RCC 7860 (cell line): ENCODE data around the gene TMEM219.
"Not testable (repeated sequence)": the region's sequence is repeated elsewhere in the genome, so short reads cannot be mapped to it uniquely, and the experiment has no call there.

Experiments
- DNase-seq: peaks from one replicate; pipeline ENCODE4 v3.0.0-alpha.2; 2015; ENCODE audit warnings: low spot score
- FAIRE-seq: peaks from 2 replicates; lab custom pipeline; 2012; peaks lifted over from hg19 to GRCh38; lab: Jason Lieb, UNC

The TMEM219 gene

DNA sequence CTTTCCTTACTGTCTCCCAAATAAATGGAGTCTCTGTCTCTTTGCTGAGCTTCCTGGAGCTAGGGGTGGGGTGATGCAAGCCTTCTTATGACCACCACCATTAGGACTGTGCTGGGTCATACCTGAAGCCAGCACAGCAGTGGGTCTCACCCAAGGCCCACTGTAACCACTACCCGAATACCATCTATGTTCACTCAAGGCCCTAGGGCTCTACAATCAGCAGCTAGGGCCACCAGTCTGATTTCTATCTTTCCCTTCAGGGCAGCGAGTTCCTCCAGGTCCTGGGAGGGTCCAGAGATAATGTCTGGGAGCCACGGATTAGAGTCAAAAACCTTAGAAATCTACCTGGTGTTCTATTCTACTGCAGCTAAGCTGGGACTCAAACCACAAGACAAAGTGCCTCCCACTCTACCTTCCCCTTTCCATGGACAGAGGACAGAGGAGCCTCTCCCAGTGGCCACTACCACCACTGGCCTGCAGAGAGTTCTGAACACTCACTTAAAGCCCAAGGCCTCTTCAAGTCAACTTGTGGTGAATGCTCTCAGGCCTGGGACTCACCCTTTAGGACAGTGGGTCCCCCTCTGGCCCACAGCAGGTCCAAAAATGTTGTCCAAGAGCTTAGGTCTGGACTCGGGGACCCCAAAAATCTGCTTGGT is 10.9 kb upstream of the TMEM219 start:
- DNase-seq (no peak), FAIRE-seq (no peak)

DNA sequence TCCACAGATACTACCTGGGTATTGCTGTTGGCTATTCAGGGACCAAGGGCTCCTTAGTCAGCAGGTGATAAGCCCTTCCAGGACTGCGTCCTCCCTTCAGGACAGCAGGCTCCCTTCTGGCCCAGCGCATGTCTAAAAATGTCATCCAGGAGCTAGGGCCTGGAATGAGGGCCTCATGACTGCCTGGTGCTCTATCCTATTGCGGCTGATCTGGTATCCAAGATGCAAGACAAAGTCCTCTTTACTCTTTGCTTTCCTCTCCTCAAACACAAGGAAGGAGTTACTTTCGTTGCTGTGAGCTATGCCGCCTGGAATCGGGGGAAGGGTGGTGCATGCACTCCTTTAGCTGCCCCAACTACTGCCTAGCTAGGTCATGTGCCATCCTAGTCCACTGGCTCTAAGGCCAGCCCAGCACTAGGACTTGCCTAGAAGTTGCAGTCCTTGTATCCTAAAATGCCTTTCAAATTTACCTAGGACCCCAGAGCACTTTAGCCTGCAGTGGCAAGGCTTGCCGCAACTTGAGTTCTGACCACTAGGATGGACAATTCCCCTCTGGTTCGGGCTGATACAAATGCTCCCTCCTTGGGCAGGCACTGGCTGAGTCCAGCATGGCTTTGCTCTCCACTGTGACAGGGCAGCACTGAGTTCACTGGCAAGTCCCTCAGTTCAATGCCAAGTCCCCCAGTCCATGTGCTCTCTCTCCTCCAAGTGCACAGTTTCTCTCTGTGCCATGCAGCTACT is 10.1 kb upstream of the TMEM219 start:
- DNase-seq, result no peak
- FAIRE-seq, result no peak

DNA sequence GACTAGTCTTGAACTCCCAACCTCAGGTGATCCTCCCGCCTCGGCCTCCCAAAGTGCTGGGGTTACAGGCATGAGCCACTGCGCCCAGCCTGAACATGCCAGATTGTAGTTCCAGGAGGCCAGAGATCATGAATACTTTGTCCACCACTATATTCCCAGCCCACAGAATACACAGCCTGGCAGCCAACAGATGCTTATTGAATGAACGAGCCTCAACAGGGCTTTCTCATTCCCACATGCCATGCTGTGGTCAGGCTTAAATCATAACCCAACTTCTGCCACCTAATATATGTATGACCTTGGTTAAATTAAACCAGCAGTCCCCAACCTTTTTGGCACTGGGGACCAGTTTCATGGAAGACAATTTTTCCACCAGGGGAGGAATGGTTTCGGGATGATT is 3.1 kb upstream of the TMEM219 start:
- FAIRE-seq, result no peak
- no peak for DNase-seq

DNA sequence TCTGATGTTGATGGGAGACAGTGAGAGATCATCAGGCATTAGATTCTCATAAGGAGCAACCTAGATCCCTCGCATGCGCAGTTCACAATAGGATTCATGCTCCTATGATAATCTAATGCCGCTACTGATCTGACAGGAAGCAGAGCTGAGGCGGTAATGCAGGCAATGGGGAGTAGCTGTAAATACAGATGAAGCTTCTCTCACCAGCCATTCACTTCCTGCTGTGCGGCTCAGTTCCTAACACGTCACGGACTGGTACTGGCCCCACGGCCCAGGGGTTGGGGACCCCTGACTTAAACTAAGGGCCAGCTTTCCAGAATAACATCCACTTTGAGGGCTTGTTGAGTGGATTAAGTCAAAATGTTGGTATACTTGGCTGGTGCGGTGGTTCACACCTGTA is 2.6 kb upstream of the TMEM219 start:
- no peak for FAIRE-seq
- DNase-seq, result no peak

DNA sequence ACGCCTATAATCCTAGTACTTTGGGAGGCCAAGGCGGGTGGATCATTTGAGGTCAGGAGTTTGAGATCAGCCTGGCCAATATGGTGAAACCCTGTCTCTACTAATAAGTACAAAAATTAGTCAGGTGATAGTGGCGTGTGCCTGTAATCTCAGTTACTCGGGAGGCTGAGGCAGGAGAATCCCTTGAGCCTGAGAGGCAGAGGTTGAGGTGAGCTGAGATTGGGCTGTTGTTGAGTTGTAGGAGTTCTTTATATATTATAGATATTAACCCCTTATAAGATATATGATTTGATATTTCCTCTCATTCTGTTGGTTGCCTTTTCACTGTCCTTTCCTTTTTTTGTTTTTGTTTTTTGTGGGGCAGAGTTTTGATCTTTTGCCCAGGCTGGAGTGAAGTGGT is 2.1 kb upstream of the TMEM219 start:
- not testable (repeated sequence) for FAIRE-seq, DNase-seq

DNA sequence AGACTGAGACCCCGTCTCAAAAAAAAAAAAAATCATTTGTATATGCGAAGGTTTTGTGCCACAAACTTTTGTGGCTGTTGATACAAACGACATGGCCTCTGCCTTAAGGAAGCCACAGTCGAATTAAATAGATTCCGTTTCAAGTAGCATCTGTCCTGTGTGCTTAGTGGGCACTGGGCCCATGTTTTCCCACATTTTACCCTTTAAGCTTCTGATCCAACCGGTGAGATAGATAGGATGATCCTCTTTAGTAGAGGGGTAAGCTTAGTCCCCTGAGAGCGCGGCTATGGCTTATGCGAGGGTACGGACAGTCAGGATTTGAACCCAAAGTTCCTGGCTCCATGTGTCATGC is 776 bp upstream of the TMEM219 start:
- no peak for DNase-seq
- FAIRE-seq, result no peak

DNA sequence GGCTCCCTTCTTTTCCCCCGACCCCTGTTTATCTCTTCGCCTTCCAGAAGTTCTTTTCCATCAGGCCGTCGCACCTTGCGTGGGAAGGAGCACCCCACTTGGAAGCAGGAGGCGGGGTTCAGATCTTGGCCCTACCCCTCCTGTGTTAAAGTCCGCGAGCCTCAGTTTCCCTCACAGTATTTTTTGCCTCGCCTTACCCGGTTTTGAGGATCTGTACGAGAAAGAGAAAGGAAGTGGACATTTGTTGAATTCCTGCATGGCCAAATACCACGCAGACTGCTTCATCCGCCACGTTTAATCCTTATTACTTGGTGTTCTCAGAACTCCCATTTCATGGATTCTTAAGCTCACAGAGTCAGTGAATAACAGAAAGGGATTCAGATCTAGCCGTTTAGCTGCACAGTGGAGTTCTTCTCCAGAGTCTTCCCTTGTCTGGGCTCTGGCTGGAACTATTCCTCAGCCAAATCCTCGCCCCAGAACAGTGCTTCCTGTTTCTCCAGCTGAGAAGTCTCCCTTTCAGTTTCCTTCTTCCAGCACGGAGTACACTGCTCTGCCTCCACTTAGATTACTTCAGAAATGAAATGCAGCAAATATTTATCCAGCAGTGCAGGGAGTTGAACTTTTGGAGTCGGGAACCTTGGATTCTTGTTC is 590 bp downstream of the TMEM219 start:
- FAIRE-seq, result no peak
- DNase-seq, result no peak

DNA sequence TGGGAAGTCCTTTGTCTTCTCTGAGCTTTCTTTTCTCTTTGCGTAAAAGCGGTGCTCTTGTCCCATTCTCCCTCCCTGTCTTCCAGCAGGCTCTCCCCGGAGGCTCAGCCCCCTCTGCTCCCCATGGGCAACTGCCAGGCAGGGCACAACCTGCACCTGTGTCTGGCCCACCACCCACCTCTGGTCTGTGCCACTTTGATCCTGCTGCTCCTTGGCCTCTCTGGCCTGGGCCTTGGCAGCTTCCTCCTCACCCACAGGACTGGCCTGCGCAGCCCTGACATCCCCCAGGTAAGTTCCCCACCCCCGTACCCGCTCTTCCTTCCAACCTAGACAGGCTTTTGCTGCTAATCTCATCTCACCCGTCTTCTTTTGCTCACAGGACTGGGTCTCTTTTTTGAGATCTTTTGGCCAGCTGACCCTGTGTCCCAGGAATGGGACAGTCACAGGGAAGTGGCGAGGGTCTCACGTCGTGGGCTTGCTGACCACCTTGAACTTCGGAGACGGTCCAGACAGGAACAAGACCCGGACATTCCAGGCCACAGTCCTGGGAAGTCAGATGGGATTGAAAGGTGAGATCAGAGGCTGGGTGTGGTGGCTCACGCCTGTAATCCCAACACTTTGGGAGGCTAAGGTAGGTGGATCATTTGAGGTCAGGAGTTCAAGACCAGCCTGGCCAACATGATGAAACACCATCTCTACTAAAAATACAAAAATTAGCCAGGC is 1.3 kb downstream of the TMEM219 start:
- FAIRE-seq (no peak), DNase-seq (no peak)

DNA sequence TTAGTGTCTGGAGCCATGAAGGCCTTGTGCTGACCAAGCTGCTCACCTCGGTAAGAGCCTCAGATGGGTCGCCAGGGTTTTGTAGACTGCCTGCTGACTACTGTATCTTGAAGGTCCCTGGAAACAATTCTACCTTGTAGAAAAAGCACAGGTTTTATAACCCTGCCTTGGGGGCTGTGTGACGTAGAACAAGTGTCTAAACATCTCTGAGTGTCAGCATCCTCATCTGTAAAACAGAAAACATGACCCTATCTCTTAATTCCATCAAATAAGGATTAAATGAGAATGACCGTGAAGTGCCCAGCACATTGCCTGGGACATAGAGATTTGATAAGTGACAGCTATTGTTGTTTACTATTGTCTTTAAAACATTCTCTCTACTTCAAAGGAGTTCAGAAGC is 6.3 kb downstream of the TMEM219 start:
- FAIRE-seq (no peak), DNase-seq (no peak)

DNA sequence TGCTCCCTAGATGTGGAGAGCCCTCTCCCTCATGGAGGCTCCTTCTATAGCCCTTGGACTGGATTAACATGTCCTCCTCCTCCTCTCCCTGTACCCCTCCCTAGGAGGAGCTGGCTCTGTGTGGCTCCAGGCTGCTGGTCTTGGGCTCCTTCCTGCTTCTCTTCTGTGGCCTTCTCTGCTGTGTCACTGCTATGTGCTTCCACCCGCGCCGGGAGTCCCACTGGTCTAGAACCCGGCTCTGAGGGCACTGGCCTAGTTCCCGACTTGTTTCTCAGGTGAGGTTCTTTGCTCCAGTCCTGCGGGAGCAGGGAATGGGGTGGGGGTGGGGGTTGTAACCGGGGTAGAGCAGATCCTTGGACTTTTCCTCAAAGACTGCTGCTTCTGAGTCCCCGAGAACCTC is 9.4 kb downstream of the TMEM219 start:
- DNase-seq (no peak), FAIRE-seq (no peak)

DNA sequence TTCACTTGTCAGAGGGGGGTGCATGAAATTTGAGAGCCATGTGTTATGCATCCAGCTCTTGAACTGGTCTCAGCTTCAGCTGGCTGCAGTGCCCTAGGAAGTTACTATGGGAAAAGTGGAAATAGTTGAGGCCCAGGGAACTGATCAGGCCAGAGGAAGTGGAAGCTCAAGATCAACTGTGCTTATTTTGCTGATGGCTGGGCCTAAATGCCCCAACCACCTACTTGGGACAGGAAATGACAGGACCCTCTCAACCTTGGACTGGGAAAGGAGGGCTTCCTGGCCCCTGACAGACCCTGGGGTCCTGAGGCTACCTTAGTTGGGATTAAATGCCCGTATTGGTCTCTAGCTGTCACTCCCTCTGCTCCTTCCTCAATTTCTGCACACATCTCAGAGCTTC is 10.6 kb downstream of the TMEM219 start:
- no peak for FAIRE-seq
- no peak for DNase-seq

DNA sequence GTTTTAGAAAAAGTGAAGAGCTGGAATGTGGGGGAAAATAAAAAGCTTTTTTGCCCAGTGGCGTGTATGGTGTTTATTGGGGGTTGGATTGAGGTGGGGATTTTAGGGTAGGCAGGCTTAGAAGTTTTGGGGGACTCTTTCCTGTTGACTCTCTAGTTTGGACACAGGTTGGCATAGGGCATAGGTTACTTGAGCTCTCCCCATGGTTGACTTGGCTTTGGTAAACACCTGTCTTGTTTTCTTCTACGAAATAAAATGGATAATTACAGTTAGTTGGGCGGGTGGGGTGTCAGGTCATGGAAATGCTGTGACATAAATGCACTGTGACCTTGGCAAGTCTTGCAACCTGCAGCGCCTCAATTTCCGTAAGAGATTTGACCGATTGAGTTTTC is 11.1 kb downstream of the TMEM219 start:
- no peak for FAIRE-seq

DNA sequence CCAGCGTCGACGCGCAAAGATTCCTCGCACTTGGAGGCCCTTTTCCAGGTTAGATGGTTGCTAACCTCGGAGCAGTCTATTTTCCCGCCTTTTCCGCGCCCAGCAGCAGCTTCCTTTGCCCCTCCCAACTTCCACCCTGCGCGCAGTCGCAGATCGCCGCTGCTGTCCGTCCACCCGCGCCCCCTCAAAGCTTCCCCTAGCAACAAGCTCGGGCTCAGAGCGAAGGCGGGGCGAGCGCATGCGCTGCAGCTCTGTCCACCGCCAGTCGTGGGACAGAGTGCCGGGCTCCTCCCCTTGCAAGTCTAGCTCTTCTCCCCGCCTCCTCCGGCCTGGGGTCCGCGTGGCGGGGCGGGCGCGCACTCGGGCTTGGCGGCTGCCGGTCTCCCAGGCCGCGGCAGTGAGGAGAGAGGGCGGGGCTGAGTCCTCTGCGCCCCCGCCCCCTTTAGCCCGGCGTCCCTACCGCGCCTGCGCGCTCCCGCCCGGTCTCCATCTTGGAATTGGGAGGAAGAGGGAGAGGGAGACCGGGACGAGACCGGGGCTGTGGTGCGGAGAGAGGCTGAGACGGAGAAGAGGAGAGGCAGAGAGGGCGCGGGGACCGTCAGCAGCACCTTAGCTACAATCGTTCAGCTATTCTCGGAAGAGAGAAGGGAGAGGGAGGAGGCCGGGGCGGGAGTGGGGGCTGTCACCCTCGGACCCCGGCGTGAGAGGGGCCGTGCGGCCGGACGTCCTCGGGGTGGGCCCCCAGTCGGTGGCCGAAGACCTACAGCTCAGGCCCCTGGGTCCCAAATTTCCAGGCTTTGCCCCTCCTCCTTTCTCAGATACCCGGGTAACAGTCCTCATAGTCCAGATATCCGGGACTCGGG is 11.7 kb downstream of the TMEM219 start, which contains the start of gene TAOK2:
TSS of gene TAOK2 (plus strand) at position 485 of the 863 bp plus-strand sequence. CDS start 3,905 bp downstream, outside the sequence.
- FAIRE-seq (no peak), DNase-seq (peak; percentile 97)

More for the DNA sequence above, 11.1 kb downstream of the TMEM219 start:
- DNase-seq, result no peak

DNA sequence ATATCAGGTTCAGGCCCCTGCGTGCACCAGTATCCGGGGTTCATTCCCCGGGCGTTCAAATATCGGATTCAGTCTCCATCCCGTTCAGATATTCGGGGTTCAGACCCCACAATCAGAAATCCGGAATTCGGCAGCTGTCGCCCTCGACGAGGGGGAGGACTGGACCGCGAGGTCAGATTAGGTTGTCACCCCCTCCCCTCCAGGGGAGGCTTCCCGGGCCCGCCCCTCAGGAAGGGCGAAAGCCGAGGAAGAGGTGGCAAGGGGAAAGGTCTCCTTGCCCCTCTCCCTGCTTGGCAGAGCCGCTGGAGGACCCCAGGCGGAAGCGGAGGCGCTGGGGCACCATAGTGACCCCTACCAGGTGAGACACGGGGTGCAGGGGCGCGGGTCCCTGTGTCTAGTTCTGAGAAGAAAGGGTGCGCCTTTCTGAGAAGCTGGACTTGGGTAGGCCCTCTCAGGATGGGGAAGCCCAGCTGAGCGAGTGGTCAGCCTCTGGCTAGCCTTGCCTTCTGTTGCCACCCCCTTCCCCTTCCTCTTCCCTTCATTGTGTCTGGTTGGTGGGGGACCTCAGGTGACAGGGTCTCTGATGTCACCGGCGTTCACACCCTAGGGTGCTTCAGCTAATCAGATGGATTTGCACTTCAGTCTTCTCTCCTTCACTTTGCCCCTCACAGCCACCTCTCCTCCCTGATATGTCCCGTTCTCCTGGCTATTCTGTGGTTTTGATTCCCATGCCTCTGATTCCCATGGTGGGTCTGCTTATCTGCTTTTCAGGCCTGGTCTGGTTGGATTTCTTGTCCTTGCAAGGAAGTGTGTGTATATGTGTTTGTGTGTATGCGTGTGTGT is 12.6 kb downstream of the TMEM219 start:
- DNase-seq (no peak), FAIRE-seq (no peak)

DNA sequence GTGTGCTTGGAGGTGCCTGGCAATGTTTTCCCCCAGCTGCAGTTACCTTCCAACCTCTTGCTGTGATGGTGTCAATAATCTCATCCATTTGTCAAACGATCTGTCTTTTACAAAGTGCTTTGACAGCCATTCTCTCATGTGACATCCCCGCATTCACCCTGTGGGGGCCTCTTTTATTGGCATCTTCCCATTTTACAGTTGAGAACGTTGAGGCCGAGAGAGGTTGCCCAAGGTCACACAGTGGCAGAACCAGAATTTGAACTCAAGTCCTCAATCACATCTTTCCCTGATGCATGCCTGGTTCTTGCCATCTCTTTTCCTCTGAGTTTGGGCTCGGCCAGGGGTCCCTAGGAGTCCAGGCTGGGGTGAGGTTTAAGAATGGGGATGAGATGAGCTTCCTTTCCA is 13.3 kb downstream of the TMEM219 start:
- DNase-seq, result no peak
- no peak for FAIRE-seq

DNA sequence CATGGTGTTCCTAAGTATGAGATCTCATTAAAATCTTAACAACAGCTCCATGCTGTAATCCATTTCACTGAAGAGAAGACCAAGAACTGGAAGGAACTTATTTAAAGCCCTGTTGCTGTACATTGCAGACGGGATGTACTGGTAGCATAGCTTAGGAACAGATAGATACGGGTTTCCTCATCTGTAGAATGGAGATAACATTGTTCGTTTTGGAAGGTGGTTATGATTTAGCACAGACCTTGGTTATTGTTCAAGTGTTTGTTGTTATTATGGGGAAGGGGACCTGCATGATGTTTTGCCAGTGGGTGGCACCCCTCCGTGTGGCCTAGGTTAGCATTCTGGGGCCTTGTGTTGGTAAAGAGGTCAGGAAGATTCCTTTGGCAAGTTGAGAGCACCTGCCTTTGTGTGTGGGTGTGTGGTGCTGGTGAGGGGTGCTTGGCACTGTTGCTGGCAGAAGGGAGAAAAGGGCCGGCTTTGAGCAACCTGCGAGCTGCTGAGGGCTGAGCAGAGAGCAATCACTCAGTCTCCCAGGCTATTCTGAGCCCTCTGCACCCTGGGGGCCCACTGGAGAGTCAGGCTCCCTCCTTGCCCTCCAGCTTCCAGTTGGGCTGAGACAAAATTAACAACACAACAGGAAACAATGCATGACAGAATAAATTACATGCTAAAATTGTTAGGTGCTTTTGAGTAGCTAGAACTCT is 14.1 kb downstream of the TMEM219 start:
- FAIRE-seq (no peak), DNase-seq (no peak)

DNA sequence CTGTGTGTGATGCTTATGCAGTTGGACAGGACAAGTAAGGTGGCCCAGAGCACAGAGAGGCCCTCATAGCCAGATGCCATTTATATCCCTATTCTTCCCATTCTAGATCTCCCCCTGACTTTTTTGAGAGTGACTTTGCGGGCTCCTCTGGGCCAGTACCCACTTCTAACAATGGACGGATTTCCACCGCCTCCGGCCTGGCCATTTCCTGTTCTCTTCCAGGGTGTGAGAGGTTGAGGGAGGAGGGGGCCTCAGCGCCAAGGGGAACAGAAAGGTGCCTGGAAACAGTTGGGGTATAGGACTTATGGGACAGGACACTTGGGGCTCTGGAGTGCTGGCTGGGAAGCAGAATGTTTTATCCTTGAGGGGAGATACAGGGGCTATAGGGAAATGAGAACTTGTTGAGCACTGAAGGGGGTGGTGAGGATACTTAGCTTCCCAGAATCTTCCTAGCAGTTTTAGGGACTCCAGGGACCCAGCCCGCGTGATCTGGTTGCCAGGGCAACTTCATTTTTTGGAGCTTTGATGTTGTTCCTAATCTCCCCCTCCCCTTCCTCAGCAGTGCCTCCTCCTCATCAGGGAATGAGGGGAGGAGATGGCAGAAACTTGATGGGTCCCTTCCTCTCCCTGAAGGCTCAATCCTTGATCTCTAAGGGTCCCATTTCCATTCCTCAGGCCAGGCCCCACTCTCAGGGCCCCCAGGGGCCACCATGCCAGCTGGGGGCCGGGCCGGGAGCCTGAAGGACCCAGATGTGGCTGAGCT is 15.4 kb downstream of the TMEM219 start:
- no peak for DNase-seq
- no peak for FAIRE-seq

DNA sequence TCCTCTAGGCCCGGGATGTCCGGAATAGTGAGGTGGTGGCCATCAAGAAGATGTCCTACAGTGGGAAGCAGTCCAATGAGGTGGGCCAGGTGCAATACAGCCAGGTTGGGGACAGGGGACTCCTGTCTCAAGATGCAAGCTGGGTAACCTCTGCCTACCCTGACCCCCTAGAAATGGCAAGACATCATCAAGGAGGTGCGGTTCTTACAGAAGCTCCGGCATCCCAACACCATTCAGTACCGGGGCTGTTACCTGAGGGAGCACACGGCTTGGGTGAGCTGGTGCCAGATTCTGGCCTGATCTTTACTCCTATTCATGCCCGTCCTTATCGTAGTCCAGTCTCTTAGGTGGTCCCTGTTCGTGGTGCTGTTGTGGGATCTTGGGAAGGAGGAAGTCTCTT is 16.2 kb downstream of the TMEM219 start:
- DNase-seq (no peak), FAIRE-seq (no peak)
